ENCODE measurements around the gene GRP.

The GRP gene

DNA sequence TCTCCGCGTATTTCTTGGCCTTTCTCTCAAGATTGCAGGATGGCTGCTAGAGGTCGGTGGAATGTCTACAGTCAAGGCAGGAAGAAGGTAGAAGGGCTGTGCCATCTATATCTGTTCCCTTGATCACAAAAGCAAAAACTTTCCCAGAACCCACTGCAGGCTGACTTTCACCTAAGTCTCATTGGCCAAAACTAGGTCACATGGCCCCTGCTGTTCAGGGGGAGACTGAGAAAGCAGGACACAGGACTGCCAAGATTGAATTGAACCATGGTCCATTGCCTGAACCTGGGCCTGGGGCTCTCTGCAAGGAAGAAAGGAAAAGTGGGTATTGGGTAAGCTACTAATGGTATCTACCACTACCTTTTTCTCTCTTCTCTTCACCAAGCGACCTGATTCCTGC, 9.7 kb upstream of the GRP start:
- H3K4me3 ChIP-seq (ENCODE audit: low read depth, low read length), result no peak overlapping the region
- no peak for TF ChIP-seq CTCF (IDR thresholded peaks at IDR 0.05; ENCODE audit: low read depth, low read length)

GRCh38 chr18:59211629-59212028, 8.3 kb upstream of the GRP start:
- no peak overlapping the region for H3K4me3 ChIP-seq (ENCODE audit: low read depth, low read length)
- no peak for TF ChIP-seq CTCF (IDR thresholded peaks at IDR 0.05; ENCODE audit: low read depth, low read length)

- H3K4me3 ChIP-seq (ENCODE audit: low read depth, low read length), result no peak overlapping the region
- no peak for TF ChIP-seq CTCF (IDR thresholded peaks at IDR 0.05; ENCODE audit: low read depth, low read length)
These were observed 1.9 kb upstream of the GRP start for GRCh38 chr18:59218018-59218417.

DNA sequence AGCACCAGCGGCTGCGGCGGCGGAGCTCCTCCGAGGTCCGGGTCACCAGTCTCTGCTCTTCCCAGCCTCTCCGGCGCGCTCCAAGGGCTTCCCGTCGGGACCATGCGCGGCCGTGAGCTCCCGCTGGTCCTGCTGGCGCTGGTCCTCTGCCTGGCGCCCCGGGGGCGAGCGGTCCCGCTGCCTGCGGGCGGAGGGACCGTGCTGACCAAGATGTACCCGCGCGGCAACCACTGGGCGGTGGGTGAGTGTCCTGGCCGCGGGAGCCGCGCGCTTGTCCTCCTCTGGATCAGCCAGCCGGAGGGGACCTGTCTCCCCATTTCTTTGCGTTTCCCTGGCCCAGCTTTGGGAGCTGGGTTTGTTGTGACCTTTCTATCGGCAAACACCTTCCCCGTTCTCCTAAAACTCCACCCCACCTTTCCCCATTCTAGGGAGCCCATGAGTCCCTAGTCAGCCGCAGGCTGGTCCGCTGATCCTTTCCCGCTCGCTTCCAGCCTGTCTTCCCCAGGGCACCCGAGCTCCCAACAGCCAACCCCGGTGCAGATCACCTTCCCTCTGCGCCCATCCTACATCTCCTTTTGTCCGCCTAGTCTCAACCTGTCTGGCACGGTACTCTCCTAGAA, 316 bp downstream of the GRP start:
- no peak overlapping the region for H3K4me3 ChIP-seq (ENCODE audit: low read depth, low read length)
- TF ChIP-seq CTCF (IDR thresholded peaks at IDR 0.05; ENCODE audit: low read depth, low read length), result no peak

GRCh38 chr18:59220784-59221765, 1.1 kb downstream of the GRP start:
- no peak overlapping the region for H3K4me3 ChIP-seq (ENCODE audit: low read depth, low read length)
- TF ChIP-seq CTCF (IDR thresholded peaks at IDR 0.05; ENCODE audit: low read depth, low read length), result no peak

DNA sequence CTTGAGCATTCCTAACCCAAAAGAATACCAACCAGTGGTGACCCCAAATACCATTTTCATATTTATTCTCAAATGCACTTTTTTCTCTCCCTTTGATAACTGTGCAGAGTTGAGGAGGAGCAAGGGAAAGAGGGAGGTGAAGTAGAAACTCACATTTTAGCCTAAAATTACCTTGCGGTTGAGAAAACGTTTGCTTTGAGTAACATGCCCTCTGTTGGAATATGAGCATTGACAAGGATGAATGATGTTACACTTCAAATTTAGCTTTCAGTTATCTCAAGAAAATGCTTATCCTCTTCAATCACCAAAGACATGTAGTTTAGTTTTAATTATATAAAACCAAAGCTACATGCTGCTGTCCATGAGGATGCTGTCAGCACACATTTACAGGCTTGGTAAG, 2.4 kb downstream of the GRP start:
- no peak for TF ChIP-seq CTCF (IDR thresholded peaks at IDR 0.05; ENCODE audit: low read depth, low read length)
- no peak overlapping the region for H3K4me3 ChIP-seq (ENCODE audit: low read depth, low read length)

DNA sequence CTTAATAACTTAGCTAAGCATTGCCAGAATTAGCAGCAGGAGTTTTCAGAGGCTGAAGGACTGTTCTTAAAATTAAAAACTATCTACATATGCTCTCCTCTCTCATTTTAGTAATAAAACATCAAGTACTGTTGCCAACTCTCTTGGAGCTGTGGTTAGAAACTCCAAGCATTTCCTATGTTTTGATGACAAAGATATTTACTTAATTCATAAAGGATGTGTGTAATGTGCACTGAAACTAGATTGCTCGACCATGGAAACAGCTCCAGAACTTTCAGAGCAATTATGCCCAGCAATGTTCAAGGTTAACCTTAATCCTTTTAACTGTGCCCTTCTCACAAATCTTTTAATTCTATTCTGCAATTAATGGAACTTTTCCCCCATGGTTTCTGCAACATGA, 8.4 kb downstream of the GRP start:
- H3K4me3 ChIP-seq (ENCODE audit: low read depth, low read length), result no peak overlapping the region
- TF ChIP-seq CTCF (IDR thresholded peaks at IDR 0.05; ENCODE audit: low read depth, low read length), result no peak

All from WI38 (cell line).